ENCODE measurements around the gene NEURL1.

- TF ChIP-seq GATA2 (IDR thresholded peaks at IDR 0.05; ENCODE audit: low read depth, low read length), result no peak
- TF ChIP-seq GATA3 (IDR thresholded peaks at IDR 0.05; ENCODE audit: low read depth, low read length), result no peak
These were observed 39.5 kb upstream of the NEURL1 start for GRCh38 chr10:103454026-103454425.

Measured in SH-SY5Y (cell line).